Transverse colon (tissue), 3 donors: ENCODE measurements around the gene CKMT2.

Experiments used
- CTCF ChIP-seq, 5 experiments: fragments of 200-600 bp in 3 of 5; fragments of 450-650 bp in 2 of 5; sonication (generic) in 3 of 5; IDR thresholded peaks; 1 replicate in 2 of 5; 2 replicates in 3 of 5; pipeline ENCODE4 v1.5.1; 2016 to 2017; ENCODE audit warnings: antibody characterized with exemption in 5 of 5, inconsistent platforms in 3 of 5, mild to moderate bottlenecking in 2 of 5, moderate library complexity in 1 of 5
- EP300 ChIP-seq: sonication (generic); formaldehyde crosslinking; IDR thresholded peaks from one replicate; pipeline ENCODE4 v1.6.1; 2017; ENCODE audit warnings: antibody characterized with exemption, low read depth
- POLR2A ChIP-seq: fragments of 450-650 bp; IDR thresholded peaks from one replicate; pipeline ENCODE4 v1.6.1; 2016; ENCODE audit warnings: antibody characterized with exemption, mild to moderate bottlenecking, moderate library complexity

- TF ChIP-seq POLR2A (no peak), EP300 (no peak), CTCF (IDR thresholded peaks at IDR 0.05) (no peak)
Observed at GRCh38 chr5:81297531-81297930, 64.4 kb downstream of the CKMT2 start.
